Mucosa of rectum (tissue), 2 donors: ENCODE measurements around the gene ME3.

ENCODE experiments used
- H3K27ac ChIP-seq, 2 donors: one replicate each; pipeline ENCODE4 v1.7.0; 2013; ENCODE audit warnings: inconsistent platforms in 2 of 2, low read depth in 2 of 2, low read length in 2 of 2
- H3K27me3 ChIP-seq, 2 donors: one replicate each; pipeline ENCODE4 v1.7.0; 2013; ENCODE audit warnings: low read length in 2 of 2; ENCODE audit not compliant: control insufficient read depth in 2 of 2, insufficient read depth in 2 of 2
- H3K36me3 ChIP-seq, 2 donors: one replicate each; pipeline ENCODE4 v1.7.0; 2013; ENCODE audit warnings: low read length in 2 of 2; ENCODE audit not compliant: control insufficient read depth in 2 of 2, insufficient read depth in 2 of 2
- H3K4me1 ChIP-seq, 2 donors: one replicate each; pipeline ENCODE4 v1.7.0; 2013; ENCODE audit warnings: low read length in 2 of 2, mild to moderate bottlenecking in 1 of 2; ENCODE audit not compliant: control insufficient read depth in 2 of 2, insufficient read depth in 2 of 2
- H3K4me3 ChIP-seq, 2 donors: one replicate each; pipeline ENCODE4 v1.7.0; 2013; ENCODE audit warnings: low read length in 2 of 2
- H3K9ac ChIP-seq, 2 donors: one replicate each; pipeline ENCODE4 v1.7.0; 2013; ENCODE audit warnings: low read length in 2 of 2, low read depth in 1 of 2, mild to moderate bottlenecking in 1 of 2
- H3K9me3 ChIP-seq, 2 donors: one replicate each; pipeline ENCODE4 v1.7.0; 2013; ENCODE audit warnings: low read length in 2 of 2; ENCODE audit not compliant: control insufficient read depth in 2 of 2
- donor health status: healthy.
- donor health status: Normal muscosa, but diverticular disease.

The ME3 gene

GRCh38 chr11:86476109-86476861, 196.1 kb downstream of the ME3 start:
- Histone ChIP-seq H3K4me3 (peak overlapping the region in 1 of 2 donors; percentile 29), H3K4me1 (peaks cover 4 to 9% of the 10 kb centered on the region in 2 donors), H3K9ac (no peak overlapping the region), H3K9me3 (no peaks in the 10 kb centered on the region), H3K27ac (peak overlapping the region; percentile 32 to 40), H3K36me3 (no peaks in the 10 kb centered on the region), H3K27me3 (no peaks in the 10 kb centered on the region)

GRCh38 chr11:86475027-86475426, 197.4 kb downstream of the ME3 start:
- H3K9me3 ChIP-seq = no peaks in the 10 kb centered on the region
- H3K9ac ChIP-seq = no peak overlapping the region
- no peaks in the 10 kb centered on the region for H3K36me3 ChIP-seq
- no peak overlapping the region for H3K4me3 ChIP-seq
- H3K27me3 ChIP-seq = no peaks in the 10 kb centered on the region
- H3K27ac ChIP-seq = no peak overlapping the region
- H3K4me1 ChIP-seq = peaks cover 4 to 9% of the 10 kb centered on the region in 2 donors

- H3K9me3 ChIP-seq = no peaks in the 10 kb centered on the region
- no peaks in the 10 kb centered on the region for H3K36me3 ChIP-seq
- H3K27me3 ChIP-seq = no peaks in the 10 kb centered on the region
- no peak overlapping the region for H3K27ac ChIP-seq
- H3K9ac ChIP-seq = no peak overlapping the region
- H3K4me1 ChIP-seq = peaks cover 4 to 9% of the 10 kb centered on the region in 2 donors
- H3K4me3 ChIP-seq = no peak overlapping the region
These were observed 198.2 kb downstream of the ME3 start for GRCh38 chr11:86473991-86474833.

- no peaks in the 10 kb centered on the region for H3K4me1 ChIP-seq
- no peak overlapping the region for H3K9ac ChIP-seq
- H3K27ac ChIP-seq = no peak overlapping the region
- no peaks in the 10 kb centered on the region for H3K9me3 ChIP-seq
- H3K27me3 ChIP-seq = no peaks in the 10 kb centered on the region
- no peaks in the 10 kb centered on the region for H3K36me3 ChIP-seq
- H3K4me3 ChIP-seq = no peak overlapping the region
These were observed 202.7 kb downstream of the ME3 start for GRCh38 chr11:86469491-86470388.

- Histone ChIP-seq H3K9me3 (no peaks in the 10 kb centered on the region), H3K4me1 (no peaks in the 10 kb centered on the region), H3K4me3 (no peak overlapping the region), H3K27ac (no peak overlapping the region), H3K27me3 (no peaks in the 10 kb centered on the region), H3K9ac (no peak overlapping the region), H3K36me3 (peaks cover 0 to 2% of the 10 kb centered on the region in 2 donors)
These were observed 204.2 kb downstream of the ME3 start for GRCh38 chr11:86468169-86468568.

GRCh38 chr11:86464509-86465221, 207.8 kb downstream of the ME3 start:
- H3K9me3 ChIP-seq = no peaks in the 10 kb centered on the region
- peaks cover 0 to 3% of the 10 kb centered on the region in 2 donors for H3K36me3 ChIP-seq
- H3K27me3 ChIP-seq = no peaks in the 10 kb centered on the region
- H3K9ac ChIP-seq = no peak overlapping the region
- no peak overlapping the region for H3K27ac ChIP-seq
- peaks cover 0 to 4% of the 10 kb centered on the region in 2 donors for H3K4me1 ChIP-seq
- no peak overlapping the region for H3K4me3 ChIP-seq

GRCh38 chr11:86463955-86464354, 208.5 kb downstream of the ME3 start:
- Histone ChIP-seq H3K36me3 (peaks cover 0 to 3% of the 10 kb centered on the region in 2 donors), H3K9ac (no peak overlapping the region), H3K4me1 (peaks cover 0 to 4% of the 10 kb centered on the region in 2 donors), H3K27me3 (no peaks in the 10 kb centered on the region), H3K9me3 (no peaks in the 10 kb centered on the region), H3K4me3 (no peak overlapping the region), H3K27ac (no peak overlapping the region)

GRCh38 chr11:86463120-86463519, 209.3 kb downstream of the ME3 start:
- H3K4me1 ChIP-seq = peaks cover 0 to 4% of the 10 kb centered on the region in 2 donors
- no peak overlapping the region for H3K4me3 ChIP-seq
- H3K27ac ChIP-seq = no peak overlapping the region
- no peak overlapping the region for H3K9ac ChIP-seq
- no peaks in the 10 kb centered on the region for H3K27me3 ChIP-seq
- no peaks in the 10 kb centered on the region for H3K9me3 ChIP-seq
- peaks cover 0 to 3% of the 10 kb centered on the region in 2 donors for H3K36me3 ChIP-seq

- no peak overlapping the region for H3K27ac ChIP-seq
- peaks cover 0 to 3% of the 10 kb centered on the region in 2 donors for H3K36me3 ChIP-seq
- H3K9me3 ChIP-seq = no peaks in the 10 kb centered on the region
- H3K9ac ChIP-seq = no peak overlapping the region
- H3K27me3 ChIP-seq = no peaks in the 10 kb centered on the region
- H3K4me3 ChIP-seq = no peak overlapping the region
- peaks cover 0 to 4% of the 10 kb centered on the region in 2 donors for H3K4me1 ChIP-seq
These were observed 210.5 kb downstream of the ME3 start for GRCh38 chr11:86461892-86462291.
